ENCODE data around the gene SDSL.

DNA sequence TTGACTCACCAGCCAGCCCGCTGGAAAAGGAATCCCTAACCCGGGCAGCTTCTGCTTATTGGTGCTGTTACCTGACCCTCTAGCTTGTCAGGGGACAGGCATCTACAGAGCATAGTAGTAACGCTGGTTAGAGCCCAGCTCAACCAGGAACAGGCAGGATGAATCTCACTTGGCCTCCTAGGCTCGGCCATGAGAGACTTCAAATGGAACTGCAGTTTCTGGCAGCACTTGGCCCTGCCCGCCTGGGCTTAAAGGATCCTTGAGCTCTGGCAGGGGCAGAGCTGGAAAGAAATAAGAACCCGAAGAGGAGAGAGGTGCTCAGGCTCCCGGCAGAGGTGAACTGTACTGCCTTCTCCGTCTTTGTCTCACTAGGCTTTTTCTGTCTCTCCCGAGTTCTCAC, 51.8 kb downstream of the SDSL start:
- TF ChIP-seq, protein P1, sequence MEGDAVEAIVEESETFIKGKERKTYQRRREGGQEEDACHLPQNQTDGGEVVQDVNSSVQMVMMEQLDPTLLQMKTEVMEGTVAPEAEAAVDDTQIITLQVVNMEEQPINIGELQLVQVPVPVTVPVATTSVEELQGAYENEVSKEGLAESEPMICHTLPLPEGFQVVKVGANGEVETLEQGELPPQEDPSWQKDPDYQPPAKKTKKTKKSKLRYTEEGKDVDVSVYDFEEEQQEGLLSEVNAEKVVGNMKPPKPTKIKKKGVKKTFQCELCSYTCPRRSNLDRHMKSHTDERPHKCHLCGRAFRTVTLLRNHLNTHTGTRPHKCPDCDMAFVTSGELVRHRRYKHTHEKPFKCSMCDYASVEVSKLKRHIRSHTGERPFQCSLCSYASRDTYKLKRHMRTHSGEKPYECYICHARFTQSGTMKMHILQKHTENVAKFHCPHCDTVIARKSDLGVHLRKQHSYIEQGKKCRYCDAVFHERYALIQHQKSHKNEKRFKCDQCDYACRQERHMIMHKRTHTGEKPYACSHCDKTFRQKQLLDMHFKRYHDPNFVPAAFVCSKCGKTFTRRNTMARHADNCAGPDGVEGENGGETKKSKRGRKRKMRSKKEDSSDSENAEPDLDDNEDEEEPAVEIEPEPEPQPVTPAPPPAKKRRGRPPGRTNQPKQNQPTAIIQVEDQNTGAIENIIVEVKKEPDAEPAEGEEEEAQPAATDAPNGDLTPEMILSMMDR (IDR thresholded peaks at IDR 0.05; ENCODE audit: low read depth, low read length, poor library complexity, severe bottlenecking), result no peak
- no peak for TF ChIP-seq EZH2phosphoT487 (IDR thresholded peaks at IDR 0.05; ENCODE audit: borderline replicate concordance, low read length)
